Measurements from ENCODE around the gene SCIN. TPM values are rescaled to one million over a fixed set of nuclear protein-coding genes. Genes with fewer than 3 reads are reported as not detected.

SCIN gene
- total and polyA plus RNA-seq, 2 of the 8 experiments (the other 6 are each of a cell fraction or from before 2014, with no cell fraction given): 0.47 to 1.9 TPM

DNA sequence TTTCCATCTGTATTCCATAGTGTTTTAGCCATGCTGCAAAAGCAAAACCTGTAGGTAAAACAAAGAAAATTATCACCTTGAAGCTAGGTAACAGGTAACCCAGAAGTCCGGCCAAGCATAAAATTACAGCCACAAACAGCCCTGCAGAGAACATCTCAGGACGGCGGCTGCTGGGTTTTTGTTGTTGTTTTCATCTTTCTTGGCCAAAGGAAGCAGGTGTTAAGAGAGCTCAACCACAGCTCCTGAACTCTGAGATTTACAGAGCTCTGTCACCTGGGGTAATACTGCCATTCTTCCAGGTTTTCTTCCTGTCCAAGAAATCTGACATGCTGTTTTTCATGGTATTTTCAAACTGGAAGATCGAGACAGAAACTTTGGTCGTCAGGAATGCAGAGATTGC lies 847 bp upstream of the SCIN start:
- H4K20me1 ChIP-seq (replicated peaks in 1 of 2; ENCODE audit: control insufficient read depth in 1 of 2, insufficient read depth in 2 of 2, low read length in 2 of 2): no peaks in the 10 kb centered on the region
- H3K9me3 ChIP-seq (ENCODE audit: insufficient read depth in 2 of 2, low read depth in 1 of 2, low read length in 1 of 2): no peaks in the 10 kb centered on the region
- H2BK12ac ChIP-seq (ENCODE audit: low read depth, low read length): no peak overlapping the region
- no peaks in the 10 kb centered on the region for H3K79me1 ChIP-seq (ENCODE audit: low read depth, low read length)
- no peak overlapping the region for H4K91ac ChIP-seq (replicated peaks; ENCODE audit: insufficient read length, low read length)
- H4K5ac ChIP-seq (ENCODE audit: insufficient read length, low read depth, low read length): no peak overlapping the region
- no peak overlapping the region for H2AFZ ChIP-seq (ENCODE audit: low read length)
- peaks cover 0 to 2% (median 1%) of the 10 kb centered on the region in 4 experiments; a peak in 2 of 7 replicates for H3K4me1 ChIP-seq (replicated peaks in 1 of 4; ENCODE audit: control insufficient read depth in 3 of 4, insufficient read depth in 4 of 4, low read length in 3 of 4)
- 53% methylated on average over 5 of the region's 5 CpGs; no CpG with 5 or more reads in 1 of the 2 experiments for WGBS, 2 experiments (ENCODE audit: extremely low coverage in 1 of 2, insufficient coverage in 1 of 2, insufficient read length in 1 of 2, insufficient replicate concordance in 2 of 2, low coverage in 1 of 2, low lambda C conversion rate in 2 of 2, missing lambda C conversion rate in 1 of 2)
- H3K4me2 ChIP-seq (ENCODE audit: insufficient read depth in 1 of 2, low read depth in 2 of 2, low read length in 2 of 2): peak overlapping the region; percentile 93; a peak in 3 of 4 replicates
- DNase-seq (ENCODE audit: low read depth in 1 of 2, low spot score in 2 of 2) (no peak), FAIRE-seq (no peak)
- ChIA-PET CTCF (ENCODE audit: partially characterized antibody) (interaction anchor here (1.0 to 3.8 kb wide), 4 partner anchors 13 to 117 kb away, joined by 3 to 13 read pairs (median 3); no protein-coding TSS in a partner anchor), POLR2A (ENCODE audit: partially characterized antibody) (interaction anchor here (2.0 kb wide), 1 partner anchor 12 kb away, joined by 7 read pairs; no protein-coding TSS in a partner anchor)
- H3K56ac ChIP-seq (replicated peaks; ENCODE audit: insufficient read length, low read depth, low read length): no peak overlapping the region
- no peak overlapping the region for H2BK15ac ChIP-seq (ENCODE audit: low read length)
- no peak overlapping the region for H3K27ac ChIP-seq (ENCODE audit: low read depth, low read length)
- peaks cover 9% of the 10 kb centered on the region for H3K23me2 ChIP-seq (ENCODE audit: low read depth, low read length)
- no peak overlapping the region for H2BK120ac ChIP-seq (replicated peaks; ENCODE audit: low read depth, low read length)
- no peak overlapping the region for H3K14ac ChIP-seq (ENCODE audit: insufficient read length)
- peaks cover 4 to 29% (median 23%) of the 10 kb centered on the region in 4 experiments for H3K27me3 ChIP-seq (replicated peaks in 1 of 4; ENCODE audit: control insufficient read depth in 3 of 4, extremely low read depth in 1 of 4, insufficient read depth in 3 of 4, low read length in 3 of 4)
- no peak overlapping the region for H2BK5ac ChIP-seq (ENCODE audit: low read depth, low read length)
- no peak overlapping the region for H3K4ac ChIP-seq (replicated peaks; ENCODE audit: insufficient read length, low read depth, low read length)
- H4K8ac ChIP-seq (ENCODE audit: extremely low read depth, insufficient read depth, low read length): no peak overlapping the region
- H3K79me2 ChIP-seq (ENCODE audit: control insufficient read depth in 1 of 2, insufficient read depth in 2 of 2, low read length in 2 of 2): no peaks in the 10 kb centered on the region
- no peak overlapping the region for H2BK20ac ChIP-seq (ENCODE audit: low read length)
- H2AK5ac ChIP-seq (ENCODE audit: low read depth, low read length): no peak overlapping the region
- no peak overlapping the region for H3K18ac ChIP-seq (ENCODE audit: extremely low read depth, low read length)
- no peak overlapping the region for H3K9ac ChIP-seq (replicated peaks in 1 of 4; ENCODE audit: extremely low read depth in 1 of 4, low read depth in 3 of 4, low read length in 3 of 4)
- no peak overlapping the region for H3K23ac ChIP-seq (ENCODE audit: insufficient read length)
- peak overlapping the region in 1 of 4 experiments; percentile 62; a peak in 1 of 8 replicates for H3K4me3 ChIP-seq (ENCODE audit: extremely low read depth in 1 of 4, insufficient read depth in 2 of 4, low read depth in 3 of 4, low read length in 4 of 4)
- H3K36me3 ChIP-seq (ENCODE audit: control insufficient read depth in 2 of 4, insufficient read depth in 4 of 4, low read length in 3 of 4): no peaks in the 10 kb centered on the region
- TF ChIP-seq CBX5 (IDR thresholded peaks at IDR 0.05; ENCODE audit: low read depth, low read length) (no peak), HDAC2 (IDR thresholded peaks at IDR 0.05; ENCODE audit: borderline replicate concordance in 1 of 2, low read depth in 2 of 2, low read length in 2 of 2) (no peak), RAD21 (IDR thresholded peaks at IDR 0.05 in 1 of 2, conservative IDR thresholded peaks at IDR 0.05 in 1 of 2; ENCODE audit: low read depth in 2 of 2, low read length in 2 of 2) (no peak), CEBPB (IDR thresholded peaks at IDR 0.05; ENCODE audit: low read depth, low read length) (no peak), NRF1 (IDR thresholded peaks at IDR 0.05; ENCODE audit: low read depth, low read length) (no peak), JUN (IDR thresholded peaks at IDR 0.05; ENCODE audit: low read depth, low read length) (no peak), EZH2 (IDR thresholded peaks at IDR 0.05; ENCODE audit: low read depth, low read length, severe bottlenecking) (no peak), HDAC6 (IDR thresholded peaks at IDR 0.05; ENCODE audit: low read depth, low read length) (no peak), POLR2A (IDR thresholded peaks at IDR 0.05; ENCODE audit: control extremely low read depth in 1 of 2, low read depth in 2 of 2, low read length in 2 of 2) (no peak), TAF7 (optimal IDR thresholded peaks at IDR 0.05; ENCODE audit: borderline replicate concordance, low read depth, low read length) (no peak)
- TF ChIP-seq, protein P1, sequence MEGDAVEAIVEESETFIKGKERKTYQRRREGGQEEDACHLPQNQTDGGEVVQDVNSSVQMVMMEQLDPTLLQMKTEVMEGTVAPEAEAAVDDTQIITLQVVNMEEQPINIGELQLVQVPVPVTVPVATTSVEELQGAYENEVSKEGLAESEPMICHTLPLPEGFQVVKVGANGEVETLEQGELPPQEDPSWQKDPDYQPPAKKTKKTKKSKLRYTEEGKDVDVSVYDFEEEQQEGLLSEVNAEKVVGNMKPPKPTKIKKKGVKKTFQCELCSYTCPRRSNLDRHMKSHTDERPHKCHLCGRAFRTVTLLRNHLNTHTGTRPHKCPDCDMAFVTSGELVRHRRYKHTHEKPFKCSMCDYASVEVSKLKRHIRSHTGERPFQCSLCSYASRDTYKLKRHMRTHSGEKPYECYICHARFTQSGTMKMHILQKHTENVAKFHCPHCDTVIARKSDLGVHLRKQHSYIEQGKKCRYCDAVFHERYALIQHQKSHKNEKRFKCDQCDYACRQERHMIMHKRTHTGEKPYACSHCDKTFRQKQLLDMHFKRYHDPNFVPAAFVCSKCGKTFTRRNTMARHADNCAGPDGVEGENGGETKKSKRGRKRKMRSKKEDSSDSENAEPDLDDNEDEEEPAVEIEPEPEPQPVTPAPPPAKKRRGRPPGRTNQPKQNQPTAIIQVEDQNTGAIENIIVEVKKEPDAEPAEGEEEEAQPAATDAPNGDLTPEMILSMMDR (IDR thresholded peaks at IDR 0.05; ENCODE audit: control extremely low read depth in 1 of 3, insufficient read depth in 1 of 3, low read depth in 1 of 3, low read length in 3 of 3): no peak
